ENCODE measurements around the gene NSL1. TPM values are rescaled to one million over a fixed set of nuclear protein-coding genes. Genes with fewer than 3 reads are reported as not detected.
"Not testable (repeated sequence)": the region's sequence is repeated elsewhere in the genome, so short reads cannot be mapped to it uniquely, and the experiment has no call there.

Gene NSL1
- total and polyA plus RNA-seq, 2 donors = 23.8 to 48.8 TPM

GRCh38 chr1:212712451-212713303 lies 78.9 kb downstream of the NSL1 start:
- no peaks in the 10 kb centered on the region for H3K4me1 ChIP-seq (ENCODE audit: control insufficient read depth in 2 of 2, insufficient read depth in 2 of 2, low read length in 2 of 2)
- H3K27ac ChIP-seq (ENCODE audit: low read depth in 1 of 2, low read length in 1 of 2) = no peak overlapping the region
- 81% methylated on average over 4 of the region's 4 CpGs for WGBS
- no peaks in the 10 kb centered on the region for H3K27me3 ChIP-seq (ENCODE audit: control insufficient read depth in 2 of 2, insufficient read depth in 1 of 2, low read length in 1 of 2)
- no peaks in the 10 kb centered on the region for H3K36me3 ChIP-seq (ENCODE audit: control insufficient read depth in 2 of 2, insufficient read depth in 2 of 2, low read length in 1 of 2)
- no peak overlapping the region for H3K4me3 ChIP-seq (ENCODE audit: low read length in 2 of 2)
- H3K9me3 ChIP-seq (ENCODE audit: control insufficient read depth in 2 of 2, insufficient read depth in 1 of 2, low read length in 1 of 2) = no peaks in the 10 kb centered on the region
- no peak for DNase-seq (ENCODE audit: low read depth in 6 of 9, low spot score in 9 of 9)

- not testable (repeated sequence) for H3K4me3 ChIP-seq (ENCODE audit: low read length in 2 of 2); H3K4me1 ChIP-seq (ENCODE audit: control insufficient read depth in 2 of 2, insufficient read depth in 2 of 2, low read length in 2 of 2); H3K27me3 ChIP-seq (ENCODE audit: control insufficient read depth in 2 of 2, insufficient read depth in 1 of 2, low read length in 1 of 2); DNase-seq (ENCODE audit: low read depth in 6 of 9, low spot score in 9 of 9); H3K9me3 ChIP-seq (ENCODE audit: control insufficient read depth in 2 of 2, insufficient read depth in 1 of 2, low read length in 1 of 2); H3K27ac ChIP-seq (ENCODE audit: low read depth in 1 of 2, low read length in 1 of 2); H3K36me3 ChIP-seq (ENCODE audit: control insufficient read depth in 2 of 2, insufficient read depth in 2 of 2, low read length in 1 of 2)
- 98% methylated on average over 8 of the region's 8 CpGs for WGBS
Measured at GRCh38 chr1:212711974-212712373, 79.6 kb downstream of the NSL1 start.

- no peaks in the 10 kb centered on the region for H3K36me3 ChIP-seq (ENCODE audit: control insufficient read depth in 2 of 2, insufficient read depth in 2 of 2, low read length in 1 of 2)
- no peak overlapping the region for H3K4me3 ChIP-seq (ENCODE audit: low read length in 2 of 2)
- no peaks in the 10 kb centered on the region for H3K9me3 ChIP-seq (ENCODE audit: control insufficient read depth in 2 of 2, insufficient read depth in 1 of 2, low read length in 1 of 2)
- H3K27ac ChIP-seq (ENCODE audit: low read depth in 1 of 2, low read length in 1 of 2) = no peak overlapping the region
- H3K4me1 ChIP-seq (ENCODE audit: control insufficient read depth in 2 of 2, insufficient read depth in 2 of 2, low read length in 2 of 2) = no peaks in the 10 kb centered on the region
- no peaks in the 10 kb centered on the region for H3K27me3 ChIP-seq (ENCODE audit: control insufficient read depth in 2 of 2, insufficient read depth in 1 of 2, low read length in 1 of 2)
- 72% methylated on average over 6 of the region's 6 CpGs for WGBS
- no peak for DNase-seq (ENCODE audit: low read depth in 6 of 9, low spot score in 9 of 9)
Measured at GRCh38 chr1:212710566-212710965, 81.0 kb downstream of the NSL1 start.

- DNase-seq (ENCODE audit: low read depth in 6 of 9, low spot score in 9 of 9) = no peak
- no peaks in the 10 kb centered on the region for H3K9me3 ChIP-seq (ENCODE audit: control insufficient read depth in 2 of 2, insufficient read depth in 1 of 2, low read length in 1 of 2)
- H3K27ac ChIP-seq (ENCODE audit: low read depth in 1 of 2, low read length in 1 of 2) = no peak overlapping the region
- WGBS = 94% methylated on average over 9 of the region's 9 CpGs
- H3K4me1 ChIP-seq (ENCODE audit: control insufficient read depth in 2 of 2, insufficient read depth in 2 of 2, low read length in 2 of 2) = peaks cover 4 to 18% of the 10 kb centered on the region in 2 donors
- no peak overlapping the region for H3K4me3 ChIP-seq (ENCODE audit: low read length in 2 of 2)
- peaks cover 13 to 36% of the 10 kb centered on the region in 2 donors for H3K27me3 ChIP-seq (ENCODE audit: control insufficient read depth in 2 of 2, insufficient read depth in 1 of 2, low read length in 1 of 2)
- H3K36me3 ChIP-seq (ENCODE audit: control insufficient read depth in 2 of 2, insufficient read depth in 2 of 2, low read length in 1 of 2) = no peaks in the 10 kb centered on the region
Measured at GRCh38 chr1:212703991-212704564, 87.5 kb downstream of the NSL1 start.

- WGBS = 91% methylated on average over 1 of the region's 1 CpG
- Histone ChIP-seq H3K27me3 (ENCODE audit: control insufficient read depth in 2 of 2, insufficient read depth in 1 of 2, low read length in 1 of 2) (peaks cover 19 to 50% of the 10 kb centered on the region in 2 donors), H3K4me1 (ENCODE audit: control insufficient read depth in 2 of 2, insufficient read depth in 2 of 2, low read length in 2 of 2) (peaks cover 11 to 26% of the 10 kb centered on the region in 2 donors), H3K9me3 (ENCODE audit: control insufficient read depth in 2 of 2, insufficient read depth in 1 of 2, low read length in 1 of 2) (no peaks in the 10 kb centered on the region), H3K27ac (ENCODE audit: low read depth in 1 of 2, low read length in 1 of 2) (no peak overlapping the region), H3K36me3 (ENCODE audit: control insufficient read depth in 2 of 2, insufficient read depth in 2 of 2, low read length in 1 of 2) (no peaks in the 10 kb centered on the region), H3K4me3 (ENCODE audit: low read length in 2 of 2) (no peak overlapping the region)
- DNase-seq (ENCODE audit: low read depth in 6 of 9, low spot score in 9 of 9) = no peak
Measured at GRCh38 chr1:212702672-212703071, 88.9 kb downstream of the NSL1 start.

- Histone ChIP-seq H3K4me1 (ENCODE audit: control insufficient read depth in 2 of 2, insufficient read depth in 2 of 2, low read length in 2 of 2) (peaks cover 11 to 26% of the 10 kb centered on the region in 2 donors), H3K4me3 (ENCODE audit: low read length in 2 of 2) (no peak overlapping the region), H3K9me3 (ENCODE audit: control insufficient read depth in 2 of 2, insufficient read depth in 1 of 2, low read length in 1 of 2) (no peaks in the 10 kb centered on the region), H3K27me3 (ENCODE audit: control insufficient read depth in 2 of 2, insufficient read depth in 1 of 2, low read length in 1 of 2) (peaks cover 19 to 58% of the 10 kb centered on the region in 2 donors), H3K27ac (ENCODE audit: low read depth in 1 of 2, low read length in 1 of 2) (no peak overlapping the region), H3K36me3 (ENCODE audit: control insufficient read depth in 2 of 2, insufficient read depth in 2 of 2, low read length in 1 of 2) (no peaks in the 10 kb centered on the region)
- DNase-seq (ENCODE audit: low read depth in 6 of 9, low spot score in 9 of 9) = no peak
- 85% methylated on average over 1 of the region's 1 CpG for WGBS
Measured at GRCh38 chr1:212701910-212702309, 89.7 kb downstream of the NSL1 start.

GRCh38 chr1:212700892-212701819 lies 90.4 kb downstream of the NSL1 start:
- Histone ChIP-seq H3K27ac (ENCODE audit: low read depth in 1 of 2, low read length in 1 of 2) (no peak overlapping the region), H3K4me3 (ENCODE audit: low read length in 2 of 2) (peak overlapping the region; percentile 43 to 52), H3K4me1 (ENCODE audit: control insufficient read depth in 2 of 2, insufficient read depth in 2 of 2, low read length in 2 of 2) (peaks cover 11 to 26% of the 10 kb centered on the region in 2 donors), H3K27me3 (ENCODE audit: control insufficient read depth in 2 of 2, insufficient read depth in 1 of 2, low read length in 1 of 2) (peaks cover 19 to 61% of the 10 kb centered on the region in 2 donors), H3K9me3 (ENCODE audit: control insufficient read depth in 2 of 2, insufficient read depth in 1 of 2, low read length in 1 of 2) (no peaks in the 10 kb centered on the region), H3K36me3 (ENCODE audit: control insufficient read depth in 2 of 2, insufficient read depth in 2 of 2, low read length in 1 of 2) (no peaks in the 10 kb centered on the region)
- peak in 1 of 9 donors; percentile 23 for DNase-seq (ENCODE audit: low read depth in 6 of 9, low spot score in 9 of 9)
- 19% methylated on average over 27 of the region's 27 CpGs for WGBS

GRCh38 chr1:212700223-212700891 lies 91.2 kb downstream of the NSL1 start:
- no peaks in the 10 kb centered on the region for H3K9me3 ChIP-seq (ENCODE audit: control insufficient read depth in 2 of 2, insufficient read depth in 1 of 2, low read length in 1 of 2)
- DNase-seq (ENCODE audit: low read depth in 6 of 9, low spot score in 9 of 9) = peak in 2 of 9 donors; percentile 26 to 55
- H3K4me3 ChIP-seq (ENCODE audit: low read length in 2 of 2) = peak overlapping the region; percentile 43 to 52
- under 1% methylated on average over 56 of the region's 56 CpGs for WGBS
- peaks cover 11 to 26% of the 10 kb centered on the region in 2 donors for H3K4me1 ChIP-seq (ENCODE audit: control insufficient read depth in 2 of 2, insufficient read depth in 2 of 2, low read length in 2 of 2)
- peaks cover 19 to 67% of the 10 kb centered on the region in 2 donors for H3K27me3 ChIP-seq (ENCODE audit: control insufficient read depth in 2 of 2, insufficient read depth in 1 of 2, low read length in 1 of 2)
- no peak overlapping the region for H3K27ac ChIP-seq (ENCODE audit: low read depth in 1 of 2, low read length in 1 of 2)
- no peaks in the 10 kb centered on the region for H3K36me3 ChIP-seq (ENCODE audit: control insufficient read depth in 2 of 2, insufficient read depth in 2 of 2, low read length in 1 of 2)

Data from thymus (tissue), 11 donors.